ENCODE measurements around the gene KDM4E.

- TF ChIP-seq EED (IDR thresholded peaks at IDR 0.05; ENCODE audit: low read depth) (no peak), NFYB (IDR thresholded peaks at IDR 0.05; ENCODE audit: insufficient read depth, low read depth, low read length) (no peak), BCLAF1 (IDR thresholded peaks at IDR 0.05) (no peak), CEBPZ (IDR thresholded peaks at IDR 0.05; ENCODE audit: low read depth, low read length) (no peak), MAX (IDR thresholded peaks at IDR 0.05; ENCODE audit: low read depth, low read length) (no peak), ETV6 (conservative IDR thresholded peaks at IDR 0.05 in 1 of 2, IDR thresholded peaks at IDR 0.05 in 1 of 2; ENCODE audit: borderline replicate concordance in 1 of 2, low read depth in 1 of 2) (no peak), EP300 (IDR thresholded peaks at IDR 0.05; ENCODE audit: borderline replicate concordance in 1 of 2, control insufficient read depth in 1 of 2, low read depth in 2 of 2, low read length in 2 of 2) (no peak), TAF1 (IDR thresholded peaks at IDR 0.05; ENCODE audit: borderline replicate concordance, low read depth, low read length) (no peak), EGR1 (IDR thresholded peaks at IDR 0.05; ENCODE audit: borderline replicate concordance in 1 of 2, low read depth in 2 of 2, low read length in 2 of 2) (no peak), CEBPB (IDR thresholded peaks at IDR 0.05; ENCODE audit: borderline replicate concordance in 1 of 2, low read depth in 2 of 2, low read length in 2 of 2) (no peak), RAD21 (IDR thresholded peaks at IDR 0.05; ENCODE audit: insufficient read depth, low read depth, low read length) (no peak), E2F4 (IDR thresholded peaks at IDR 0.05; ENCODE audit: low read depth, low read length) (no peak), CTCF (IDR thresholded peaks at IDR 0.05 in 2 of 3, conservative IDR thresholded peaks at IDR 0.05 in 1 of 3; ENCODE audit: control insufficient read depth in 2 of 3, extremely low read depth in 1 of 3, insufficient read depth in 1 of 3, low read depth in 3 of 3, low read length in 3 of 3) (no peak), USF1 (IDR thresholded peaks at IDR 0.05; ENCODE audit: borderline replicate concordance, extremely low read length, insufficient read depth, low read depth, low read length) (no peak)
These were observed 10.3 kb downstream of the KDM4E start for GRCh38 chr11:95035316-95035715.

All from GM12878 (cell line).